ACC112 (cell line): ENCODE data around the gene ALPG.

Experiments used
- H2AFZ ChIP-seq: fragments of 200-600 bp; sonication (generic); one replicate; pipeline ENCODE4 v1.6.0; 2017; ENCODE audit warnings: antibody characterized with exemption, low read length; ENCODE audit not compliant: unreplicated experiment
- H3K27ac ChIP-seq: fragments of 200-600 bp; sonication (generic); 2 replicates; pipeline ENCODE4 v1.5.1; 2014; ENCODE audit warnings: low read depth, mild to moderate bottlenecking, antibody characterized with exemption, low read length, moderate library complexity
- H3K27me3 ChIP-seq: fragments of 200-600 bp; sonication (generic); 2 replicates; pipeline ENCODE4 v1.6.1; 2014; ENCODE audit warnings: mild to moderate bottlenecking, antibody characterized with exemption, low read length, moderate library complexity, mixed read lengths; ENCODE audit not compliant: insufficient read depth
- H3K36me3 ChIP-seq: fragments of 200-600 bp; sonication (generic); 2 replicates; pipeline ENCODE4 v1.6.1; 2016; ENCODE audit warnings: mild to moderate bottlenecking, antibody characterized with exemption, low read length, moderate library complexity, mixed read lengths; ENCODE audit not compliant: insufficient read depth
- H3K4me1 ChIP-seq: fragments of 200-600 bp; sonication (generic); one replicate; pipeline ENCODE4 v1.6.1; 2016; ENCODE audit warnings: low read length, mixed read lengths; ENCODE audit not compliant: insufficient read depth, unreplicated experiment, control insufficient read depth
- H3K4me3 ChIP-seq: fragments of 200-600 bp; sonication (generic); 2 replicates; pipeline ENCODE4 v1.5.1; 2014; ENCODE audit warnings: mild to moderate bottlenecking, low read depth, low read length
- H3K79me2 ChIP-seq: fragments of 200-600 bp; sonication (generic); one replicate; pipeline ENCODE4 v1.6.0; 2016; ENCODE audit warnings: low read length; ENCODE audit not compliant: control insufficient read depth, unreplicated experiment, insufficient read depth

The ALPG gene

DNA sequence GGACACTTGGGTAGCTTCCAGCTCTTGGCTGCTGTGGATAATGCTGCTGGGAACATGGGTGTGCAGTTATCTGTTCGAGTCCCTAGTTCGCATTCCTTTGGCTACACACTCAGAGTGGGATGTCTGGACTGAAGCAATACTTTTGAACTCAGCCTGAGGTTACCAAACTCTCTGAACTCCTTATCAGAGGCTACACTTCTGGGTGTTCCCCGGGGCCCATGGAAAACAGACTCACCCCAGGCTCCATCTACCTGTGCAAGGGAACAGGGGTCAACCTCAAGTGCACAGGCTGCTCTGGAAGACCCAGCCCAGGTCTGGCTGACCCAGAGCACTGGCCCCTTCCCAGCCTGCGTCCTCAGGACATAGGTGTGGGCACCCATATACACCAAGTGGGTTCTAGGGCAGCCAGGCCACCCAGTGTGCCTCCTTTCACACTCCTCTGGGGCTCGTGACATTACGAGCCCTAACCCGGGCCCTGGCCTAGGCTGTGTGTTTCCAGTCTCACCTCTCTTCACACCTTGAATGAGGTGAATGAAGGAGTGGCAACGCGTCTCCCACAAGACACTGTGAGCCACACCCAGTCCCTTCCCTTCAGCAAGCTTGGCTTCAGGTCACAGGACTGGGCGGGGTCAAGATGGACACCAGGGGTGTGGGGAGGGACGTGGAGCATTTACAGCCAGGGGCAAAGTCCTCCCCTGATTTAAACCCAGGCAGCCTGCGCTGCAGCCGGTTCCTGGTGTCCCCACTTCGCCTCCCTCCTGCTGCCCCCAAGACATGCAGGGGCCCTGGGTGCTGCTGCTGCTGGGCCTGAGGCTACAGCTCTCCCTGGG is 49.0 kb downstream of the ALPG start, which contains the start of gene ALPI:
ALPI (plus strand) TSS at position 728 of the 830 bp plus-strand sequence; CDS start at position 775, 47 bp downstream.
- Histone ChIP-seq H3K36me3 (no peaks in the 10 kb centered on the region), H3K27me3 (peaks cover 49% of the 10 kb centered on the region), H2AFZ (no peak within 1 kb of the TSS), H3K79me2 (no peaks in the 10 kb centered on the region), H3K4me3 (no peak within 1 kb of the TSS), H3K27ac (no peak within 1 kb of the TSS), H3K4me1 (peaks cover 4% of the 10 kb centered on the region)

DNA sequence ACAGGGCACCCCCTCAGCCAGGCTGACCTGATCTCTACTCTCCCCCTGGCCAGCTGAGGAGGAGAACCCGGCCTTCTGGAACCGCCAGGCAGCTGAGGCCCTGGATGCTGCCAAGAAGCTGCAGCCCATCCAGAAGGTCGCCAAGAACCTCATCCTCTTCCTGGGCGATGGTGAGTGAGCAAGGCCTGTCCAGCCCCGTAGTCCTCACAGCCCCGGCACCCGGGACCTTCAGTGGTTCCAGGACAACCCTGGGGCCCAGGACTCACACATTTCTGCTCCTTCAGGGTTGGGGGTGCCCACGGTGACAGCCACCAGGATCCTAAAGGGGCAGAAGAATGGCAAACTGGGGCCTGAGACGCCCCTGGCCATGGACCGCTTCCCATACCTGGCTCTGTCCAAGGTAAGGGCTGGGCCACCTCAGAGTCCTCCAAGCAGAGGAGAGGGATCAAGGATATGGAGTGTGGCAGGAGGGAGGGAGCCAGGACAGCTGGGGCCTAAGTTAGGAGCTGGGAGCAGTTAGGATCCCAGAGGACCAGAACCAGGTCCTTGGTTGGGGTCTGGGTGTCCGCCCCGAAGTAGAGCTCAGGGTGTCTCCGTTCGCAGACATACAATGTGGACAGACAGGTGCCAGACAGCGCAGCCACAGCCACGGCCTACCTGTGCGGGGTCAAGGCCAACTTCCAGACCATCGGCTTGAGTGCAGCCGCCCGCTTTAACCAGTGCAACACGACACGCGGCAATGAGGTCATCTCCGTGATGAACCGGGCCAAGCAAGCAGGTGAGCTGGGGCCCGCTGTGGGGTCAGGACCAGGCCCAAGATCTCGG is 49.9 kb downstream of the ALPG start:
- Histone ChIP-seq H3K36me3 (no peaks in the 10 kb centered on the region), H3K4me3 (no peak overlapping the region), H3K27ac (no peak overlapping the region), H3K27me3 (peaks cover 49% of the 10 kb centered on the region), H3K79me2 (no peaks in the 10 kb centered on the region), H3K4me1 (peaks cover 11% of the 10 kb centered on the region), H2AFZ (no peak overlapping the region)

DNA sequence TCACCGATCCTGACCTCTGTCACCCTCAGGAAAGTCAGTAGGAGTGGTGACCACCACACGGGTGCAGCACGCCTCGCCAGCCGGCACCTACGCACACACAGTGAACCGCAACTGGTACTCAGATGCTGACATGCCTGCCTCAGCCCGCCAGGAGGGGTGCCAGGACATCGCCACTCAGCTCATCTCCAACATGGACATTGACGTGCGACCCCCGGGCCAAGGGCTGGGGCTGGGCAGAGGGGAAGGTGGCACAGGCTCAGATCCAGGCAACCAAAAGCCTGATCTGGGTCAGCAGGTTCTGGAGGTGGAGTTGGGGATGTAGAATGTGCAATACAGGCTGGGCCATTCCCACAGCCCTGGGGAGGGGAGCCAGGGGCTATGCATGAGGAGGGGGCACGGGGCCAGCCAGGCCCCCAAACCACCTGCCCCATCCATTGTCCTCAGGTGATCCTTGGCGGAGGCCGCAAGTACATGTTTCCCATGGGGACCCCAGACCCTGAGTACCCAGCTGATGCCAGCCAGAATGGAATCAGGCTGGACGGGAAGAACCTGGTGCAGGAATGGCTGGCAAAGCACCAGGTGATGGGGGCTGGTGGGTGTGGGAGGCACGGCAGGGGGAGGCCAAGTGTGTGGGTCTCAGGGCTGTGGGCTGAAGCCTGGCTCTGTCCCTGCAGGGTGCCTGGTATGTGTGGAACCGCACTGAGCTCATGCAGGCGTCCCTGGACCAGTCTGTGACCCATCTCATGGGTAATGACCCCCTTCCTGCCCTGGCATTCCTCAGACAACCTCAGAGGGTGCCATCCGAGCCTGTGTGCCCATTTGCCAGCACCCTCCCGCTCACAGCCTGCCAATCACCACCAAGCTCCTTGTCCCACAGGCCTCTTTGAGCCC is 50.7 kb downstream of the ALPG start:
- no peak overlapping the region for H3K27ac ChIP-seq
- H3K79me2 ChIP-seq, result no peaks in the 10 kb centered on the region
- peaks cover 11% of the 10 kb centered on the region for H3K4me1 ChIP-seq
- no peak overlapping the region for H2AFZ ChIP-seq
- no peak overlapping the region for H3K4me3 ChIP-seq
- H3K36me3 ChIP-seq, result no peaks in the 10 kb centered on the region
- H3K27me3 ChIP-seq, result peaks cover 54% of the 10 kb centered on the region

DNA sequence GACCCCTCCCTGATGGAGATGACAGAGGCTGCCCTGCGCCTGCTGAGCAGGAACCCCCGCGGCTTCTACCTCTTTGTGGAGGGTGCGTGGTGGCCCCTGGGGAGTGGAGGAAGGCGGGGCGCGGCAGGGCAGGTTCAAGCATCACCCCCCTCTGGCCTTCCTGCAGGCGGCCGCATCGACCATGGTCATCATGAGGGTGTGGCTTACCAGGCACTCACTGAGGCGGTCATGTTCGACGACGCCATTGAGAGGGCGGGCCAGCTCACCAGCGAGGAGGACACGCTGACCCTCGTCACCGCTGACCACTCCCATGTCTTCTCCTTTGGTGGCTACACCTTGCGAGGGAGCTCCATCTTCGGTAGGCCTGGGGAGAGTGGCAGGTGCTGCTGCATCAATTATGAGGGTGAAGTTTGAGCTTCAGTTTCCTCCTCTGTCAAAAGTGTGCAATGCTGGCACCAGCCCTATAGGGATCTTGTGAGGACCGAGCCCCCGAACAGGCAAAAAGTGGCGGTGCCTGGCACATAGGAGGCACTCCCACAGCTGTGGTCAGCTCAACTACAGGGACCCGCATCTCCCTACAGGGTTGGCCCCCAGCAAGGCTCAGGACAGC is 51.5 kb downstream of the ALPG start:
- no peak overlapping the region for H2AFZ ChIP-seq
- peaks cover 11% of the 10 kb centered on the region for H3K4me1 ChIP-seq
- H3K27me3 ChIP-seq, result peaks cover 58% of the 10 kb centered on the region
- no peak overlapping the region for H3K27ac ChIP-seq
- H3K4me3 ChIP-seq, result no peak overlapping the region
- no peaks in the 10 kb centered on the region for H3K79me2 ChIP-seq
- H3K36me3 ChIP-seq, result no peaks in the 10 kb centered on the region

DNA sequence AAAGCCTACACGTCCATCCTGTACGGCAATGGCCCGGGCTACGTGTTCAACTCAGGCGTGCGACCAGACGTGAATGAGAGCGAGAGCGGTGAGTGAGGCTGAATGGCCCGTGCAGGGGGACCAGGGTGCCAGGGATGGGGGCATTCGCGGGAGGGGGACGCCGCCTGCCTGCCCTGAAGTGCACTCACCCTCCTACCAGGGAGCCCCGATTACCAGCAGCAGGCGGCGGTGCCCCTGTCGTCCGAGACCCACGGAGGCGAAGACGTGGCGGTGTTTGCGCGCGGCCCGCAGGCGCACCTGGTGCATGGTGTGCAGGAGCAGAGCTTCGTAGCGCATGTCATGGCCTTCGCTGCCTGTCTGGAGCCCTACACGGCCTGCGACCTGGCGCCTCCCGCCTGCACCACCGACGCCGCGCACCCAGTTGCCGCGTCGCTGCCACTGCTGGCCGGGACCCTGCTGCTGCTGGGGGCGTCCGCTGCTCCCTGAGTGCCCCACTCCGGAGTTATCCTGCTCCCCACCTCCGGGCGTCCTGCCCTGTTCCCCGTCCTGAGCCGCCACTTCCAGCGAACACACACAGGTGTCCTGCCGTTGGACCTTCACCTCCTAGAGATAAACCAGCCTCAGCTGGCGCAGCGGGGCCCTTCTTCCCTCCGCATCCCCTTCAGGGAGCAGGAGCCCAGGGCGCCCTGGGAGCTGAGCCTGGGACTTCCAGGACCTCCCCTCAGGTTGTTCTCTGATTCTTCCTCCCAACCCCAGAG is 52.2 kb downstream of the ALPG start:
- Histone ChIP-seq H3K27ac (no peak overlapping the region), H3K4me1 (peaks cover 11% of the 10 kb centered on the region), H3K27me3 (peaks cover 52% of the 10 kb centered on the region), H3K4me3 (no peak overlapping the region), H2AFZ (no peak overlapping the region), H3K79me2 (no peaks in the 10 kb centered on the region), H3K36me3 (no peaks in the 10 kb centered on the region)

DNA sequence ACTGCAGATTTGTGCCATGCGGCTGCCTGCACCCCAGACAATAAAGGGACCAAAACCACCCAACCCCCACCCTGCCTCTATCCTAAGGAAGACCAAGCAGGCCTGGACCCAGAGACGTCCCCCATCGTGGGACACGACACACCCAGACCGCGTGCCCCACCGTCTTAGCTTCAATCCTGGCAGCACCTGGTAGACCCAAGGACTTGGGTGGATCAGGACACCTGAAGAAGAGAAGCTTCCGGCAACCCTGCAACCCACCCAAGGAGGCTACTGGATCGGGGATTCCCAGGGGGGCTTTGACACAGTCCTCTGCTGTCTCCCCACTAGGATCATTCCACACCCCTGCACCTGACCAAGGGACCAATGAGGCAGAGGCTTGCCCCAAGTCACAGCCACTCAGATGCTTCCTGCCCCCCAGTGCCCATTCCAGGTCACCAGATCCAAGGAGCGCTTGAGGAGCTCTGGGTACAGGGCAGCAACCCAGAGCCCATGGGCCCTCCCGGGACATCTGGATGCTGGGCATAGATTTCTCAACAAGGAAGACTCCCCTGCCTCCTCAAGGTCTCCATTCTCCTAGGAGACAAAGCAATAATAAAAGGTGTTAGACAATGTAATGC is 52.9 kb downstream of the ALPG start:
- Histone ChIP-seq H3K4me1 (peaks cover 11% of the 10 kb centered on the region), H3K4me3 (no peak overlapping the region), H3K36me3 (no peaks in the 10 kb centered on the region), H3K27me3 (peaks cover 51% of the 10 kb centered on the region), H3K27ac (no peak overlapping the region), H2AFZ (no peak overlapping the region), H3K79me2 (no peaks in the 10 kb centered on the region)

DNA sequence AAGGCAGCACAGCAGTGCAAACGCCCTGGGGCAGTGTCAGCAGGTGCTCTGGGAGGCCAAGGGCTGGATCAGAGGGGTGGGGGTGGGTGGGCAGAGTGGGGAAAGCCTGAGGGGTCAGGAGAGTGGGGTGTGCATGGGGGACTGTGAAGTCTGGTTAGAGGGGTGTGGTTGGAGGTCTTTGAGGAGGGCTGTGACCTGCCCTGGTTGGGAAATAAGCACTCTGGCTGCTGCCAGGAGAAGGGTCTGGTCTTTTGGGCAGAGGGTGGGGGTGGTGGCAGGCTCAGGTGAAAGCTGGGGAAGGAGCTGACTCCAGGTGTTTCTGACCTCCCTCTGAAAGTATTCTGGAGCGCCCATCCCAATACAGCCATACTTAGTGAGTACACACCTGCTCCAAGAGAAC is 53.5 kb downstream of the ALPG start:
- H3K4me3 ChIP-seq, result no peak overlapping the region
- no peak overlapping the region for H3K27ac ChIP-seq
- H3K27me3 ChIP-seq, result peaks cover 46% of the 10 kb centered on the region
- H3K4me1 ChIP-seq, result peaks cover 11% of the 10 kb centered on the region
- no peaks in the 10 kb centered on the region for H3K36me3 ChIP-seq
- no peaks in the 10 kb centered on the region for H3K79me2 ChIP-seq
- no peak overlapping the region for H2AFZ ChIP-seq
